ENCODE data around the gene TXNRD1.
"Not testable (repeated sequence)": the region's sequence is repeated elsewhere in the genome, so short reads cannot be mapped to it uniquely, and the experiment has no call there.

The TXNRD1 gene

DNA sequence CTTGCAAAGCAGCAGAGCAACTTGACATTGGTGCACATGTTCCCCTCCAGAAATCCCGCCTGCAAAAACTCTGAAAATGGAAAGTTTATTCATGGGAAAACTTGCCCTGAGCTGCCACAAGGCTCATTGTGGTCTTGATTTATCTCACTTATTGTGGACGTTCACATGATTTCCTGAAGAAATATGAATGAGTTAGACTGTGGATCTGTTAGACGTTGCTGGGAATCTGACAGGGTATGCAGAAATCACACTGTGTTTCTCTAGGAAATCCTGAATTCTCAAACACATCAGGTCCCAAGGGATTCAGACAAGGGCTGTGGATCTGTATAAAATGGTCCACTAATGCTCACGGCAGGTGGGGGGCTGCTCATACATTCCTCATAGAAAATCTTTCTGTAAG lies 160.2 kb downstream of the TXNRD1 start:
- no peak for DNase-seq

DNA sequence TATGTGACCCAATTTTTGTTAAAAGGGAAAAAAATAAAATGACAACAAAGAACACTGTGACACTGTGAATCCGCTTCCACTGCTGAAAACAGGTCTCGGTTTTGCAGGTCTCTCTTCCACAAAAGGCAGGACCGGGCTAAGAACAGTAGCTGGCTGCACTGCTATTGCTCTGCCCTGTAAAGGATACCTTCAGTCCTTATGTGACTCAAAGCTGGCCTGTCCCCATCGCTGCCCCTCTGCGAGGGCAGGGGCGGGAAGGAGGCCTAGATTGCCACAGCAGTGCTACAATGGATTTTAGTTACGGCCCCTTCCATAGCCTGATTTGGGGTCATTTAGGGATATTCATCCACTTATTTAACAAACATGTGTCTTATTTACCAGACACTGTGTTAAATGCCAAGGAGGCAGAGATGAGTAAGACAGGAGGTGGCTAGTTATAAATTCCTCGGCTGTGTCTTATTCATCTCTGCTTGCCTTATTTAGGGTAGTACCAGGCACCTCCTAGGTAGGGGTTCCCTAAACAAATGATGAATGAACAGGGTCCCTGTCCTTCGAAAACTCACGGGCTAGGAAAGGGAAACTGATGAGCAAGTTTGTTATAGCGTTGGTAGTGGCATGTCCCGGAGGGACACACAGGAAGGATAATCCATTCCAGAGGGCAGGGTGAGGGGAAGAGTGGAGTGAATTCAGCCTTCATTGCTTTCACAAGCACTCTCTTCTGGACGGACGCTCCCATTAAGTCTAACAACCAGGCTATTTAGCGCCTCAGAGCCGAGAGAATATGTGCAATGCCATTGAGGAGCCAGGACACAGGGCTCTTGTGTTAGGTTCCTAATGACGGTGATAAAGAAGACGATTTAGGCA lies 161.3 kb downstream of the TXNRD1 start:
- no peak for DNase-seq

DNA sequence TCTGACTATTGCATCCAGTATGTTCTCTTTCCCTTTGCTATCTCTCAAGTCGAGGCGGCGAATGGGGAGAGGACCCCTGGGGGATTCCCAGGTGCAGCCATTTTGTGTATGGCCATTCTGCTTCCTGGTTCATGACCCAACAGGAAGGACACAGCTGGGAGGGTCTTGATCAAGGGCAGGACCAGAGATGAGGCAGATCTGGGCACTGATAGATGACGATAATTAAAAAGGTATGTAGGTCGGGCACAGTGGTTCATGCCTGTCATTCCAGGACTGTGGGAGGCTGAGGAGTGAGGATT lies 161.9 kb downstream of the TXNRD1 start:
- no peak for DNase-seq

DNA sequence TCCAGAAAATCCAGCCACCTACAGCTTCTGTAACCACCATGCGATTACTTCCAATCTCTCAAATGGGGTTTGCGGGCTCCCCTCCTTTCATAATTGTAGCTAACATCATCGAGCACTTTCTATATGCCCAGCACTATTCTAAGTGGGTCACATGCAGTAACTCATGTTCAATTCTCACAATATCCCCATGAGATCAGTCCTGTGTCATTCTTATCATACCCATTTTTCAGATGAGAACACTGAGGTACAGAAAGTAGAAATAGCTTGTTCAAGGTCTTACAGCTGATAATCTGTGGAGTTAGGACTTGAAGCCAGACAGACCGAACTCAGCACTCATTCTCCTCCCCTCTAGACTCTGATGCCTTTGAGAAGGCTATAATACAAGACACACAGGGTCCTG lies 162.8 kb downstream of the TXNRD1 start:
- DNase-seq = no peak

DNA sequence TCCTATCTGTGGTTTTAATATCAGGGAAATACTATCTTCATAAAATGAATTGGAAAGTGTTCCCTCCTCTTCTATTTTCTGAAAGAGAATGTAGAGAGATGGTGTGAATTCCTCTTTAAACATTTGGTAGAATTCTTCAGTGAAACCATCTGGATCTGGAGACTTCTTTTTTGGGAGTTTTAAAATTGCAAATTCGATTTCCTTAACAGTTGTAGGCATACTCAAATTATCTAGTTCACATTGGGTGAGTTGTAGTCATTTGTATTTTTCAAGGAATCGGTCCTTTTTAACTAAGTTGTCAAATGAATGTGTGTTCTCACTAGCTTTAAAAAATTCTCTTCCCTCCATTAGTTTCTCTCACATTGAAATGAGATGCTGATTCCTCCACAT lies 165.8 kb downstream of the TXNRD1 start:
- no peak for DNase-seq

DNA sequence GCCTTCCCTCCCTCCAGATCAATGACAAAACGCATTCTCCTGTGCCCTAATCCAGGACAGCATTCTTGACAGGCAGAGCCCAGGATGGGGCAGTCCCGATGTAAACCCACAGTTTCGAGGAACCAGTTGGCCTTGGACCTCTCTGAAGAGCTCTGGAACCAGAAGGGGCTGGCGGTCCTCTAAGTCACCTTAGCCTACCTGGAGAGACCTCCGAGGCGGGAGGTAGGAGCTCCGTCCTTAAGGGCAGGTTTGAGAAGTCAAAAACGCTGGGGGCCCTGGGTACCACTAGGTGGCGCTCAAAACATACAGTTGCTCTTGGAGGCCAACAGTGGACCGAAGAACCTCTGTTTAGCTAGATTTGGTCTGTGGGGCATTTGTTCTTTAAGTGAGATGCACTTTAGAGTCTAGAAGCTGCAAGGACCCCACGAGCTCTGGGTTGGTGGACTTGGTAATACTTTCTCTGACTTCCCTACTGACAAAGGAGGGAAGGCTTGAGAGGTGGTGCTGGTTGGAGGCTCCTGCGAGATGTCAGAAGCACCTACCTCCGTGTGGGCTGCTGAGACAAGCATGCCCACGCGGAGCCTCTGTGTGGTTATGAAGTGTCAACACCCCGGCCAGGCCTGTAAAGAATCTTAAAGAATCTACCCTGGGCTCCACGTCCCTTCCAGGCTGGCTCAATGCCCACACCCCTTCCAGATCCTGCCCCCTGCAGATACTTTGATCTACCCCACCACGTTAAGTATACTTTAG lies 166.3 kb downstream of the TXNRD1 start:
- peak; percentile 83 for DNase-seq

DNA sequence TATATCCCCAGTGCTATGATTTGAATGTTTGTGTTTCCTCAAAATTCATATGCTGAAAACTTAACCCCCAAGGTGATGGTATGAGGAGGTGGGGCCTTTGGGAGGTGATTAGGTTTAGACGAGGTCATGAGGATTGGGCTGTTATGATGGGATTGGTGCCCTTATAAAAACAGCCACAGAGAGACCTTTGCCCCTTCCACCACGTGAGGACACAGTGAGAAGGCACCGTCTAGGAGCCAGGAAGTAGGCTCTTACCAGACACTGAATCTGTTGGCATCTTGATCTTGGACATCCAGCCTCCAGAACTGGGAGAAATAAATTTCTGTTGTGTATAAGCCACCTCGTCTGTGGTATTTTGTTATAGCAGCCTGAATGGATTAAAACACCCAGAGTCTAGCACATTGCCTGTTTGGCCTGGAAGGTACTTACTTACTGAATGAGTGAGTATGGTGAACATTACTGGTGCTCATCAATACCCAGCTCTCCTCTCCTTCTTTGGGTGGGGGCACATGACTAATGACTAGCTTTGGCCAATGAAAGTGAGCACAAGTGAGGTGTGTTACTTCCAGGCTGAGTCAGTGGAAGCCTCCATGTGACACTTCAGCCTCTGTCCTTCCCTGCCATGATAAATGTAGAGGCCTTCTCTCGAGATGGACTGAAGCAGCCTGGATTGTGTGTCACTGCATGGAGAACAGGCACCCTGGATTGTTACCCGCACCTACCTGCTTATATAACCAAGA lies 168.7 kb downstream of the TXNRD1 start:
- DNase-seq = no peak

DNA sequence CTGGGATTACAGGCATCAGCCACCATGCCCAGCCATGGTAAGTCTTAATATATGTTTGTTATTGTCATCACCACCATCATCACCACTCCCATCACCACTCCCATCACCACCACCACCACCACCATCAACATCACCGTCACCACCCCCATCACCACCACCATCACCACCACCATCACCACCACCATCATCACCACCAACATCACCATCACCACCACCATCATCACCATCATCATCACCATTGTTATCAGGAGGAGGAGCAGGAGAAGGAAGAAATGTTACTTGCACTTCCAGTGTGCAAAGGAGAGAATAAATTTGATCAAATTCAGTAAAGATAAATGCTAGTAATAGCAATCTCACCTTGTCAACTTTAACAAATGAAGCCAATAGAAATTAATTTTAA lies 169.9 kb downstream of the TXNRD1 start:
- DNase-seq = no peak

DNA sequence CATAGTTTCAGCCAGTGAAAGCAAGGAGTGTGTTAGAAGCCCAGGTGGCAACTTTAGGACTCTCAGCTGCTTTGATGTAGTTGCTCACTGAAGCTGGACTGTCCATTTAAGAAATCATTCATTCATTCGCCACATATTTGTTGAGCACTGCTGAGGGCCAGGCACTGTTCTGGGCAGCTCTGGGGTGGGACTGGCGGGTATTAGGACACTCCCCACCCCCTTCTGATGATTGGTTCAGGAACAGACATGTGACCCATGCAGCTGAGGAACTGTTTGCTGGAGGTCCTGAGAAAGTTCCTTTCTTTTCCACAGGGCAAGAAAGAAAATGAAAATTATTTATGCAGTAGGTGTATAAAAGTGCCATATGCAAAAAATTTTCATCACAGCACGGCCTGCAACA lies 170.9 kb downstream of the TXNRD1 start:
- DNase-seq = no peak

DNA sequence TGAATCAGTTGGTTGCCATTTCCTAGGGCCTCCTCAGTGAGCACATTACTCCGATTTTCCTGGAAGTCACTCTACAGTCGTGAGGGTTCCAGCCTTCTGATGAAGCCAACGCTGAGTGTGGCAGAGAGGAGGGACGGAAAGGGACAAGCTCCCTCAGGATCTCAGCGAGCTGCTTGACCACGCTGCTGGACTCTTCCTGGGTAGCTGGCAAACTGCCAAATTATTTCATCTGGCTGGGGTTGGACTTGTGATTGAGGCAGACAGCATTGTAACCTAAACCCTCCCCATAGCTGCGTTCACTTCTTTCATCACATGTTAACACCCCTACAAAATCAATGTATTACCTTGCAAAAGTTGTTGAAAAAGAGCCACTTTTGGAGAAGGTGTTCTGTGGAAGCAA lies 171.6 kb downstream of the TXNRD1 start:
- DNase-seq = no peak

DNA sequence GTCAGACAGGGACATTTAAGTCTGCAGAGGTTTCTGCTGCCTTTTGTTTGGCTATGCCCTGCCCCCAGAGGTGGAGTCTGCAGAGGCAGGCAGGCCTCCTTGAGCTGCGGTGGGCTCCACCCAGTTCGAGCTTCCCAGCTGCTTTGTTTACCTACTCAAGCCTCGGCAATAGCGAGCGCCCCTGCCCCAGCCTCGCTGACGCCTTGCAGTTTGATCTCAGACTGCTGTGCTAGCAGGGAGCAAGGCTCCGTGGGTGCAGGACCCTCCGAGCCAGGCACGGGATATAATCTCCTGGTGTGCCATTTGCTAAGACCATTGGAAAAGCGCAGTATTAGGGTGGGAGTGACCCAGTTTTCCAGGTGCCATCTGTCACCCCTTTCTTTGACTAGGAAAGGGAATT lies 178.5 kb downstream of the TXNRD1 start:
- DNase-seq = not testable (repeated sequence)

Measured in femur (tissue), 1 donor.